ENCODE data around the gene UXS1. TPM values are rescaled to one million over a fixed set of nuclear protein-coding genes. Genes with fewer than 3 reads are reported as not detected.
"Not testable (repeated sequence)": the region's sequence is repeated elsewhere in the genome, so short reads cannot be mapped to it uniquely, and the experiment has no call there.

Gene UXS1
- total RNA-seq = 10 to 100 TPM; 17.9 to 38.1 (median 30.5) TPM

- no peak for TF ChIP-seq CTCF (IDR thresholded peaks at IDR 0.05)
- TF ChIP-seq POLR2AphosphoS5 (IDR thresholded peaks at IDR 0.05) = peak in 2 of 3 donors; percentile 36 to 49
- peak; percentile 20 for TF ChIP-seq POLR2A (IDR thresholded peaks at IDR 0.05)
- H3K36me3 ChIP-seq = no peaks in the 10 kb centered on the region
- no peaks in the 10 kb centered on the region for H3K9me3 ChIP-seq
- peak; percentile 96 to 97 for DNase-seq (ENCODE audit: low spot score in 2 of 2)
- peak within 1 kb of the TSS; percentile 85 to 100 (median 88) for H3K4me3 ChIP-seq
- peak within 1 kb of the TSS; percentile 85 to 87 for H3K27ac ChIP-seq
- peaks cover 0 to 7% of the 10 kb centered on the region in 2 donors for H3K4me1 ChIP-seq
- H3K27me3 ChIP-seq = no peaks in the 10 kb centered on the region
- intact Hi-C loops (cut with DNase I; ENCODE audit: low total_unique reads) = no loop called here
These were observed at the start of gene UXS1 for GRCh38 chr2:106193977-106194778. TSS of gene UXS1 (minus strand) at chr2:106194301. CDS start at chr2:106194241, 60 bp downstream.

GRCh38 chr2:106239491-106239890 lies 45.4 kb upstream of the UXS1 start:
- H3K4me1 ChIP-seq; H3K4me3 ChIP-seq; H3K27me3 ChIP-seq; intact Hi-C loops (cut with DNase I; ENCODE audit: low total_unique reads); H3K36me3 ChIP-seq; DNase-seq (ENCODE audit: low spot score in 2 of 2); H3K27ac ChIP-seq: not testable (repeated sequence)
- peaks cover 6 to 19% of the 10 kb centered on the region in 2 donors for H3K9me3 ChIP-seq

GRCh38 chr2:106235392-106235791 lies 41.3 kb upstream of the UXS1 start:
- H3K4me3 ChIP-seq; H3K27me3 ChIP-seq; H3K4me1 ChIP-seq; intact Hi-C loops (cut with DNase I; ENCODE audit: low total_unique reads); H3K36me3 ChIP-seq; DNase-seq (ENCODE audit: low spot score in 2 of 2); H3K27ac ChIP-seq: not testable (repeated sequence)
- H3K9me3 ChIP-seq = peaks cover 6 to 18% of the 10 kb centered on the region in 2 donors

- no peaks in the 10 kb centered on the region for H3K27me3 ChIP-seq
- H3K36me3 ChIP-seq = no peaks in the 10 kb centered on the region
- H3K9me3 ChIP-seq = peaks cover 6 to 13% of the 10 kb centered on the region in 2 donors
- no peak for DNase-seq (ENCODE audit: low spot score in 2 of 2)
- intact Hi-C loops (cut with DNase I; ENCODE audit: low total_unique reads) = no loop called here
- H3K27ac ChIP-seq = no peak overlapping the region
- no peak overlapping the region for H3K4me3 ChIP-seq
- TF ChIP-seq POLR2A (IDR thresholded peaks at IDR 0.05) (no peak), CTCF (IDR thresholded peaks at IDR 0.05) (no peak), POLR2AphosphoS5 (IDR thresholded peaks at IDR 0.05) (no peak)
- no peaks in the 10 kb centered on the region for H3K4me1 ChIP-seq
These were observed 39.2 kb upstream of the UXS1 start for GRCh38 chr2:106233350-106233706.

- Histone ChIP-seq H3K9me3 (peaks cover 6 to 13% of the 10 kb centered on the region in 2 donors), H3K4me3 (no peak overlapping the region), H3K4me1 (no peaks in the 10 kb centered on the region), H3K27ac (no peak overlapping the region), H3K36me3 (no peaks in the 10 kb centered on the region), H3K27me3 (no peaks in the 10 kb centered on the region)
- no peak for TF ChIP-seq POLR2A (IDR thresholded peaks at IDR 0.05)
- no peak for TF ChIP-seq CTCF (IDR thresholded peaks at IDR 0.05)
- TF ChIP-seq POLR2AphosphoS5 (IDR thresholded peaks at IDR 0.05) = no peak
- DNase-seq (ENCODE audit: low spot score in 2 of 2) = no peak
- intact Hi-C loops (cut with DNase I; ENCODE audit: low total_unique reads) = no loop called here
These were observed 38.7 kb upstream of the UXS1 start for GRCh38 chr2:106232638-106233349.

GRCh38 chr2:106223347-106223746 lies 29.2 kb upstream of the UXS1 start:
- Histone ChIP-seq H3K27ac (no peak overlapping the region), H3K4me3 (no peak overlapping the region), H3K4me1 (no peaks in the 10 kb centered on the region), H3K9me3 (no peaks in the 10 kb centered on the region), H3K27me3 (no peaks in the 10 kb centered on the region), H3K36me3 (no peaks in the 10 kb centered on the region)
- no peak for DNase-seq (ENCODE audit: low spot score in 2 of 2)
- TF ChIP-seq POLR2AphosphoS5 (IDR thresholded peaks at IDR 0.05) (no peak), CTCF (IDR thresholded peaks at IDR 0.05) (no peak), POLR2A (IDR thresholded peaks at IDR 0.05) (no peak)
- intact Hi-C loops (cut with DNase I; ENCODE audit: low total_unique reads) = no loop called here

GRCh38 chr2:106222057-106222456 lies 28.0 kb upstream of the UXS1 start:
- H3K4me3 ChIP-seq; H3K27me3 ChIP-seq; intact Hi-C loops (cut with DNase I; ENCODE audit: low total_unique reads); H3K36me3 ChIP-seq; H3K4me1 ChIP-seq; H3K27ac ChIP-seq; DNase-seq (ENCODE audit: low spot score in 2 of 2); H3K9me3 ChIP-seq: not testable (repeated sequence)
